PFSK-1 (cell line): ENCODE data around the gene CORO1C.

ENCODE experiments used
- FOXP2 ChIP-seq: optimal IDR thresholded peaks from 2 replicates; pipeline ENCODE3; 2011; ENCODE audit warnings: borderline replicate concordance, control low read depth, inconsistent platforms; ENCODE audit not compliant: insufficient read depth; ENCODE audit errors: extremely low read length, extremely low read depth
- POLR2AphosphoS5 ChIP-seq: IDR thresholded peaks from 2 replicates; pipeline ENCODE4 v1.6.1; 2012; ENCODE audit warnings: low read depth, mild to moderate bottlenecking, control low read depth, low read length, moderate library complexity
- SIN3A ChIP-seq: IDR thresholded peaks from 2 replicates; pipeline ENCODE4 v1.6.1; 2012; ENCODE audit warnings: mild to moderate bottlenecking, low read length, moderate library complexity, borderline replicate concordance; ENCODE audit not compliant: insufficient read depth
- TAF1 ChIP-seq: IDR thresholded peaks from 2 replicates; pipeline ENCODE4 v1.6.1; 2012; ENCODE audit warnings: low read length, control low read depth, borderline replicate concordance; ENCODE audit not compliant: insufficient read depth
- TF ChIP-seq, protein P1 (sequence below), 2 experiments: IDR thresholded peaks; 2 replicates each; pipeline versions ENCODE4 v1.6.1 to v1.8.0; 2011 to 2012; ENCODE audit warnings: low read depth in 2 of 2, low read length in 2 of 2, control low read depth in 1 of 2, inconsistent platforms in 1 of 2, mild to moderate bottlenecking in 1 of 2, moderate library complexity in 1 of 2; ENCODE audit not compliant: insufficient read depth in 1 of 2

CORO1C gene

DNA sequence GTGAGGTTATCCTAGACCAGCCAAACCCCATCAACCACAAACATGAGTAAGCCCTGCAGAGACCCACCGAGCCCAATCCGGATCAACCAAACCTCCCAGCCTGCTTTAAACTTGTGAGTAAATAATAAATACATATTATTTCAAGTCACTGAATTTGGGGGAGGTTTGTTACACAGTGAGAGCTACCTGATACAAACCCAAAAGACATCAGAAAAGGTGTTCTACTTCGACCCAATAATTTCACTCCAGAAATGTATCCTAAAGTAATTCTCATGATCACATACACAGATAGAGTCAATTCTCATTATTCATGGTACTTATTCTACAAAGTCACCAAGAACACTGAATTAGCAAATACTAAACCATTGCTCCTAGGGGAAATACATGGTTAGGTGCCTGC lies 16.2 kb upstream of the CORO1C start:
- no peak for TF ChIP-seq POLR2AphosphoS5
- no peak for TF ChIP-seq SIN3A
- no peak for TF ChIP-seq FOXP2
- TF ChIP-seq, protein P1, sequence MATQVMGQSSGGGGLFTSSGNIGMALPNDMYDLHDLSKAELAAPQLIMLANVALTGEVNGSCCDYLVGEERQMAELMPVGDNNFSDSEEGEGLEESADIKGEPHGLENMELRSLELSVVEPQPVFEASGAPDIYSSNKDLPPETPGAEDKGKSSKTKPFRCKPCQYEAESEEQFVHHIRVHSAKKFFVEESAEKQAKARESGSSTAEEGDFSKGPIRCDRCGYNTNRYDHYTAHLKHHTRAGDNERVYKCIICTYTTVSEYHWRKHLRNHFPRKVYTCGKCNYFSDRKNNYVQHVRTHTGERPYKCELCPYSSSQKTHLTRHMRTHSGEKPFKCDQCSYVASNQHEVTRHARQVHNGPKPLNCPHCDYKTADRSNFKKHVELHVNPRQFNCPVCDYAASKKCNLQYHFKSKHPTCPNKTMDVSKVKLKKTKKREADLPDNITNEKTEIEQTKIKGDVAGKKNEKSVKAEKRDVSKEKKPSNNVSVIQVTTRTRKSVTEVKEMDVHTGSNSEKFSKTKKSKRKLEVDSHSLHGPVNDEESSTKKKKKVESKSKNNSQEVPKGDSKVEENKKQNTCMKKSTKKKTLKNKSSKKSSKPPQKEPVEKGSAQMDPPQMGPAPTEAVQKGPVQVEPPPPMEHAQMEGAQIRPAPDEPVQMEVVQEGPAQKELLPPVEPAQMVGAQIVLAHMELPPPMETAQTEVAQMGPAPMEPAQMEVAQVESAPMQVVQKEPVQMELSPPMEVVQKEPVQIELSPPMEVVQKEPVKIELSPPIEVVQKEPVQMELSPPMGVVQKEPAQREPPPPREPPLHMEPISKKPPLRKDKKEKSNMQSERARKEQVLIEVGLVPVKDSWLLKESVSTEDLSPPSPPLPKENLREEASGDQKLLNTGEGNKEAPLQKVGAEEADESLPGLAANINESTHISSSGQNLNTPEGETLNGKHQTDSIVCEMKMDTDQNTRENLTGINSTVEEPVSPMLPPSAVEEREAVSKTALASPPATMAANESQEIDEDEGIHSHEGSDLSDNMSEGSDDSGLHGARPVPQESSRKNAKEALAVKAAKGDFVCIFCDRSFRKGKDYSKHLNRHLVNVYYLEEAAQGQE (IDR thresholded peaks at IDR 0.05; ENCODE audit: insufficient read depth in 1 of 2, low read depth in 2 of 2, low read length in 2 of 2), result no peak
- no peak for TF ChIP-seq TAF1

DNA sequence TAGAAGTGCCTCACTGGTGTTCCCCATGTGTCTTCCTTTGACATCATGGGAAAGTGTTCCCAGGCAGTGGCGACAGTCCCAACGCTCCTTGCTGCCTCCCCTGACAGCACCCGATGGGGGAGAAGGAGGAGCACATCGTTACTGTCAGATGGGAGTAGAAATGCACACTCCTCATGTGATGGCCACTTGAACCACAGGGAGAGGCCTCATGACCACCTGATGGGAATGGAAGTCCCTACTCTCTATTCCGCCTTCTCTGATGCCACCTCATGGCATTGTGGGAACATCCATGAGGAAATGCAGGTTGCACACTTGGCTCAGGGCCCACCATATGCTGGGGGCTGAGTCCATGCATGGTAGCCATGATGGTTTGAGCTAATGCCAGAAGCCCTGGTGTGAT lies 14.3 kb upstream of the CORO1C start:
- TF ChIP-seq, protein P1 (IDR thresholded peaks at IDR 0.05; ENCODE audit: insufficient read depth in 1 of 2, low read depth in 2 of 2, low read length in 2 of 2), result no peak

DNA sequence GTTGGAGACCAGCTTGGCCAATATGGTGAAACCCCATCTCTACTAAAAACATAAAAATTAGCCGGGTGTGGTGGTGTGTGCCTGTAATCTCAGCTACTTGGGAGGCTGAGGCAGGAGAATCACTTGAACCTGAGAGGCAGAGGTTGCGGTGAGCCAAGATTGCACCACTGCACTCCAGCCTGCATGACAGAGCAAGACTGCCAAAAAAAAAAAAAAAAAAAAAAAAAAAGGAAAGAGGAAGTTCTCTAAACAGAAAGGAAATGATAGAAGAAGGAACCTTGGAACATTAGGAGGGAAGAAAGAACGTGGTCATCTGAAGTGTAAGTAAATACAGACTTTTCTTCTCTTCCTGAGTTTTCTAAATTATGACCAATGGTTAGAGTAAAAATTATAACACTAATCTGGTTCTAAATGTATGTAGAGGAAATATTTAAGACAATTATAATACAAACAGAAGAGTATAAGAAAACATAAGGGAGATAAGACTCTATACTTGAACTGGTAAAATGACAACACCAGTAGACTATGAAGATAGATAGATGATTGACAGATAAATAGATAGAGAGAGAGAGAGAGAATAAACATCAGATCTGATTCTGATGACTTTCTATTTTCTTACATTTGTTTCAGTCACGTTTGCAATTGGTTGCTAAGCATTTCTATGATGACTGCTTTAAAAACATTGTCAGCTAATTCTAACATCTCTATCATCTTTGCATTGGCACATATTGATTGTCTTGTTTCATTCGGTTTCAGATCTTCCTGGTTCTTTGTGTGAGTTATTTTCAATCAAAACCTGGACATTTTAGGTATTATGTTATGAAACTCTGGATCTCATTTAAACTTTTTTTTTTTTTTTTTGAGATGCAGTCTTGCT lies 12.9 kb upstream of the CORO1C start:
- TF ChIP-seq SIN3A (no peak), POLR2AphosphoS5 (no peak), FOXP2 (no peak), TAF1 (no peak)
- TF ChIP-seq, protein P1 (IDR thresholded peaks at IDR 0.05; ENCODE audit: insufficient read depth in 1 of 2, low read depth in 2 of 2, low read length in 2 of 2), result no peak

DNA sequence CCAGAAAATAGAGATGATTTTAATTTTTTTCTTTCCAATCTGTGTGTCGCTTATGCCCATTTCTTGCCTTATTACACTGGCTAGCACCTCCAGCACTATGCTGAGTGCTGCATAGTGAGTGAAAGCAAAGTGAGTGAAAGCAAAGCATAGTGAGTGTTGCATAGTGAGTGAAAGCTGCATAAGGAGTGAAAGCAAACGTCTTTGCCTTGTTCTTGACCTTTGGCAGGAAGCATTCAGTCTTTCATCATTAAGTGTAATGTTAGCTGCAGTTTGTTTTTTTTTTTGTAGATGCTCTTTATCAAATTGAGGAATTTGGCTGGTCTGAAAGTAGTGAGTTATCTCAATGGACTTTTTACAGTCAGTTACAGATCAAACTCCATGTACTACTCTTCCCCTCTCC lies 6.9 kb upstream of the CORO1C start:
- TF ChIP-seq SIN3A (no peak), FOXP2 (no peak), TAF1 (no peak), POLR2AphosphoS5 (no peak)
- TF ChIP-seq, protein P1 (IDR thresholded peaks at IDR 0.05; ENCODE audit: insufficient read depth in 1 of 2, low read depth in 2 of 2, low read length in 2 of 2), result no peak

DNA sequence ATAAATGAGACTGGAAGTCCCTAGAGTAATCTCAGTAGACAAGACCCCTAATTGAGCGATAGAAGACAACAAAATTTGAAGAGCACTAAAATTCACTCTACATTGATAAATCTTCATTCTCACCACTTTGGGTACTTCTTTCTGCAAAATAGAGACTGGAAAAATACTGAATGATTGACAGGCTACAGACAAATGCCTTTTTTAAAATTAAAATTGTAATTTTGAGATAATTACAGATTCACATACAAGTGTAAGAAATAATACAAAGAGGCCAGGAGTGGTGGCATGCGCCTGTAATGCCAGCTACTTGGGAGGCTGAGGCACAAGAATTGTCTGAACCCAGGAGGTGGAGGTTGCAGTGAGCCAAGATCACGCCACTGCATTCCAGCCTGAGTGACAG lies 4.5 kb upstream of the CORO1C start:
- no peak for TF ChIP-seq SIN3A
- TF ChIP-seq FOXP2, result no peak
